ENCODE measurements around the gene MCU.

DNA sequence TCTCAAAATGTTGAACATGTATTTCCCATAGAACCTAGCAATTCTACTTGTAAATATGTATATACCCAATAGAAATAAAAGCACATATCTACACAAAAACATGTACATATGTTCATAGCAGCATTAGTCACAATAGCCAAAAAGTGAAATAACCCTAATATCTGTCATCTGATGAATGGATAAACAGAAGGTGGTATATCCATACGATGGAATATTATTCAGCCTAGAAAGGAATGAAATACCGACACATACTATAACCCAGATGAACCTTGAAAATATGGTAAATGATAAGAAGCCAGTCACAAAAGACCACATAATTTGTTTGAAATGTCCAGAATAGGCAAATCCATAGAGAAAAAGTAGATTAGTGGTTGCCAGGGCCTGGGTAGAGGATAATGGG, 87.9 kb downstream of the MCU start:
- TF ChIP-seq, protein P1, sequence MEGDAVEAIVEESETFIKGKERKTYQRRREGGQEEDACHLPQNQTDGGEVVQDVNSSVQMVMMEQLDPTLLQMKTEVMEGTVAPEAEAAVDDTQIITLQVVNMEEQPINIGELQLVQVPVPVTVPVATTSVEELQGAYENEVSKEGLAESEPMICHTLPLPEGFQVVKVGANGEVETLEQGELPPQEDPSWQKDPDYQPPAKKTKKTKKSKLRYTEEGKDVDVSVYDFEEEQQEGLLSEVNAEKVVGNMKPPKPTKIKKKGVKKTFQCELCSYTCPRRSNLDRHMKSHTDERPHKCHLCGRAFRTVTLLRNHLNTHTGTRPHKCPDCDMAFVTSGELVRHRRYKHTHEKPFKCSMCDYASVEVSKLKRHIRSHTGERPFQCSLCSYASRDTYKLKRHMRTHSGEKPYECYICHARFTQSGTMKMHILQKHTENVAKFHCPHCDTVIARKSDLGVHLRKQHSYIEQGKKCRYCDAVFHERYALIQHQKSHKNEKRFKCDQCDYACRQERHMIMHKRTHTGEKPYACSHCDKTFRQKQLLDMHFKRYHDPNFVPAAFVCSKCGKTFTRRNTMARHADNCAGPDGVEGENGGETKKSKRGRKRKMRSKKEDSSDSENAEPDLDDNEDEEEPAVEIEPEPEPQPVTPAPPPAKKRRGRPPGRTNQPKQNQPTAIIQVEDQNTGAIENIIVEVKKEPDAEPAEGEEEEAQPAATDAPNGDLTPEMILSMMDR (IDR thresholded peaks at IDR 0.05; ENCODE audit: poor library complexity, severe bottlenecking): no peak
- TF ChIP-seq REST (IDR thresholded peaks at IDR 0.05; ENCODE audit: borderline replicate concordance) (no peak), POLR2AphosphoS5 (IDR thresholded peaks at IDR 0.05) (no peak), EP300 (conservative IDR thresholded peaks at IDR 0.05; ENCODE audit: poor library complexity, severe bottlenecking) (no peak), TAF1 (IDR thresholded peaks at IDR 0.05; ENCODE audit: low read depth) (no peak), EZH2 (IDR thresholded peaks at IDR 0.05; ENCODE audit: borderline replicate concordance, insufficient read depth, low read length, poor library complexity, severe bottlenecking) (no peak)

Measured in neural cell (in vitro differentiated cells).